K562 (cell line): ENCODE data around the gene ZCCHC17. TPM values are rescaled to one million over a fixed set of nuclear protein-coding genes. Genes with fewer than 3 reads are reported as not detected.

ENCODE experiments used
- ATAC-seq: fragments of 200-7000 bp; cut with Tn5 transposase; 3 replicates; pipeline ENCODE4 v1.9.1; 2020; ENCODE audit warnings: moderate library complexity
- BruUV-seq: library from RNA; stranded (reverse); fragments of 400-500 nt; replicated peaks from 2 replicates; lab custom pipeline; 2021; lab: Mats Ljungman, UMichigan
- CTCF ChIA-PET: fragments of 300-600 bp; formaldehyde crosslinking; extraction: SDS; loops from one replicate; lab custom pipeline; 2021; ENCODE audit warnings: low intra/inter-chr PET ratio; lab: Yijun Ruan, JAX
- POLR2A ChIA-PET: fragments of 300-600, 350-650 bp; sonication (Branson Sonifier 250); formaldehyde crosslinking; extraction: SDS; loops from one replicate; lab custom pipeline; 2021; ENCODE audit warnings: antibody characterized with exemption, inconsistent platforms; lab: Yijun Ruan, JAX
- DNase-seq, 4 experiments: peaks; one replicate each; pipeline versions ENCODE4 v3.0.0 to v3.0.0-alpha.2; 2011 to 2018; ENCODE audit warnings: low spot score in 3 of 4, mixed read lengths in 3 of 4; ENCODE audit errors: extremely low read depth in 1 of 4
- FAIRE-seq: peaks from 2 replicates; lab custom pipeline; 2011; peaks lifted over from hg19 to GRCh38; lab: Jason Lieb, UNC
- H2AFZ ChIP-seq: 2 replicates; pipeline ENCODE4 v1.6.0; 2011; ENCODE audit warnings: low read depth, low read length, control low read depth, inconsistent platforms
- H3K27ac ChIP-seq: fragments of 200-600 bp; 3 replicates; pipeline ENCODE4 v1.8.0; 2011; ENCODE audit warnings: low read depth, mild to moderate bottlenecking, control low read depth, inconsistent platforms, low read length, moderate library complexity, mixed read lengths; ENCODE audit errors: extremely low read depth
- H3K27me3 ChIP-seq, 2 experiments: fragments of 300-600 bp in 1 of 2; 2 replicates in 1 of 2; 3 replicates in 1 of 2; pipeline versions ENCODE4 v1.6.0 to v1.8.0; 2011; ENCODE audit warnings: inconsistent platforms in 2 of 2, low read length in 2 of 2, mild to moderate bottlenecking in 1 of 2, mixed read lengths in 1 of 2, moderate library complexity in 1 of 2; ENCODE audit not compliant: control insufficient read depth in 2 of 2, insufficient read depth in 2 of 2
- H3K36me3 ChIP-seq: fragments of 300-600 bp; 3 replicates; pipeline ENCODE4 v1.8.0; 2011; ENCODE audit warnings: mild to moderate bottlenecking, low read length, inconsistent platforms; ENCODE audit not compliant: control insufficient read depth, insufficient read depth
- H3K4me1 ChIP-seq, 2 experiments: fragments of 200-600 bp in 1 of 2; replicated peaks in 1 of 2; 2 replicates in 1 of 2; 3 replicates in 1 of 2; pipeline versions ENCODE4 v1.5.1 to v1.8.0; 2011; ENCODE audit warnings: inconsistent platforms in 2 of 2, low read length in 2 of 2, mild to moderate bottlenecking in 1 of 2, mixed read lengths in 1 of 2, moderate library complexity in 1 of 2; ENCODE audit not compliant: control insufficient read depth in 2 of 2, insufficient read depth in 2 of 2
- H3K4me2 ChIP-seq: 2 replicates; pipeline ENCODE4 v1.6.1; 2011; ENCODE audit warnings: low read length, control low read depth, inconsistent platforms, mixed read lengths; ENCODE audit not compliant: insufficient read depth
- H3K4me3 ChIP-seq: fragments of 200-600 bp; sonication (generic), shearing (Covaris generic); 2 replicates; pipeline ENCODE4 v1.5.1; 2016; ENCODE audit warnings: control low read depth, inconsistent platforms
- H3K79me2 ChIP-seq: fragments of 200-600 bp; 3 replicates; pipeline ENCODE4 v1.8.0; 2011; ENCODE audit warnings: low read length, inconsistent platforms; ENCODE audit not compliant: control insufficient read depth, insufficient read depth
- H3K9ac ChIP-seq, 2 experiments: 2 replicates each; pipeline versions ENCODE4 v1.6.0 to v1.6.1; 2011; ENCODE audit warnings: low read depth in 2 of 2, low read length in 2 of 2, control low read depth in 1 of 2, inconsistent platforms in 1 of 2, mild to moderate bottlenecking in 1 of 2, mixed read lengths in 1 of 2; ENCODE audit not compliant: insufficient read depth in 1 of 2
- H3K9me1 ChIP-seq: one replicate; pipeline ENCODE4 v1.6.0; 2011; ENCODE audit warnings: inconsistent platforms, mild to moderate bottlenecking, low read length, moderate library complexity; ENCODE audit not compliant: control insufficient read depth, insufficient read depth
- H3K9me3 ChIP-seq: replicated peaks from 2 replicates; pipeline ENCODE4 v1.5.1; 2011; ENCODE audit warnings: low read depth, low read length, inconsistent platforms; ENCODE audit not compliant: control insufficient read depth, insufficient read depth
- H4K20me1 ChIP-seq: replicated peaks from 2 replicates; pipeline ENCODE4 v1.6.1; 2011; ENCODE audit warnings: low read length, inconsistent platforms, mixed read lengths; ENCODE audit not compliant: control insufficient read depth, insufficient read depth
- ATF2 ChIP-seq: sonication (generic); formaldehyde crosslinking; IDR thresholded peaks from 2 replicates; pipeline ENCODE4 v1.8.1; 2022; ENCODE audit warnings: missing genetic modification reagents
- ATF4 ChIP-seq: fragments of 450-650 bp; formaldehyde crosslinking; IDR thresholded peaks from 2 replicates; pipeline ENCODE4 v1.4.0; 2022; ENCODE audit warnings: mild to moderate bottlenecking, moderate library complexity
- CXXC5 ChIP-seq: fragments of 250-450 bp; sonication (Bioruptor Pico); IDR thresholded peaks from 2 replicates; pipeline ENCODE4 v1.8.0; 2022; ENCODE audit warnings: inconsistent platforms, mild to moderate bottlenecking, moderate library complexity
- ELF1 ChIP-seq: fragments of 200-800 bp; sonication (Bioruptor generic); IDR thresholded peaks from 2 replicates; pipeline ENCODE4 v1.6.1; 2016; ENCODE audit warnings: missing genetic modification characterization, missing compliant biosample characterization
- HDAC3 ChIP-seq: fragments of 450-650 bp; IDR thresholded peaks from 2 replicates; pipeline ENCODE4 v1.6.1; 2018; ENCODE audit warnings: borderline replicate concordance, mild to moderate bottlenecking, moderate library complexity; ENCODE audit not compliant: partially characterized antibody
- HES1 ChIP-seq: fragments of 450-650 bp; IDR thresholded peaks from 2 replicates; pipeline ENCODE4 v1.6.1; 2016; ENCODE audit warnings: low read depth, mild to moderate bottlenecking, moderate library complexity
- HNRNPLL ChIP-seq: fragments of 200-400 bp; formaldehyde crosslinking; IDR thresholded peaks from 2 replicates; pipeline ENCODE4 v1.6.1; 2017; ENCODE audit warnings: low read length, low read depth, mild to moderate bottlenecking; ENCODE audit not compliant: poor library complexity, severe bottlenecking
- NRF1 ChIP-seq, 2 experiments: fragments of 450-650 bp; IDR thresholded peaks in 1 of 2; conservative IDR thresholded peaks in 1 of 2; 2 replicates each; pipeline ENCODE4 v1.6.1; 2014; ENCODE audit warnings: mild to moderate bottlenecking in 2 of 2
- STAG1 ChIP-seq: sonication (generic); formaldehyde crosslinking; IDR thresholded peaks from 2 replicates; pipeline ENCODE4 v1.5.0; 2020; ENCODE audit warnings: missing genetic modification reagents, borderline replicate concordance
- ZBTB26 ChIP-seq: fragments of 450-650 bp; formaldehyde crosslinking; IDR thresholded peaks from 2 replicates; pipeline ENCODE4 v1.4.0; 2022; ENCODE audit warnings: missing genetic modification characterization
- ZFP91 ChIP-seq: sonication (generic); formaldehyde crosslinking; IDR thresholded peaks from 2 replicates; pipeline ENCODE4 v1.8.0; 2022; ENCODE audit warnings: mild to moderate bottlenecking, missing genetic modification reagents
- ZKSCAN8 ChIP-seq: fragments of 200-800 bp; sonication (Bioruptor generic); IDR thresholded peaks from 2 replicates; pipeline ENCODE4 v1.6.1; 2016; ENCODE audit warnings: missing genetic modification characterization, missing compliant biosample characterization
- ZNF668 ChIP-seq: fragments of 250-450 bp; sonication (Bioruptor Pico); IDR thresholded peaks from 2 replicates; pipeline ENCODE4 v1.8.0; 2022; ENCODE audit warnings: mild to moderate bottlenecking, inconsistent platforms
- WGBS: fragments of 100-300 bp; shearing (Covaris generic); methylation state at CpG from one replicate; pipeline ENCODE4 v1.1.6; 2016; ENCODE audit warnings: low coverage, mixed read lengths; ENCODE audit not compliant: insufficient coverage; ENCODE audit errors: missing lambda C conversion rate; 5-methylcytosine and 5-hydroxymethylcytosine counted together
- in situ Hi-C: fragments of 300-500 bp; cut with MboI; formaldehyde crosslinking; loops from 4 replicates; pipeline ENCODE4 v1.15.0; 2018; ENCODE audit warnings: inconsistent platforms, mixed read lengths
- intact Hi-C: fragments of 100-400 bp; cut with micrococcal nuclease; formaldehyde crosslinking; loops from 2 replicates; pipeline ENCODE4 v1.14.2; 2022
- polyA plus RNA-seq, 8 experiments: library from polyadenylated mRNA; depleted of rRNA in 4 of 8; stranded (reverse) in 5 of 8; unstranded in 3 of 8; fragments of >200 nt; fragmentation: Nextera tagmentation in 2 of 8; fragmentation: Illumina TruSeq in 1 of 8; extraction: Ambion mirVana in 2 of 8; extraction: Trizol in 1 of 8; gene quantifications; 2 replicates each; pipeline versions ENCODE4 v1.2.1 to v1.2.3, GENCODE V29; 2011 to 2014; ENCODE audit warnings: inconsistent platforms in 1 of 8, missing spikeins in 1 of 8
- total RNA-seq, 7 experiments: library from RNA; depleted of rRNA in 6 of 7; stranded (reverse); fragments of >200 nt in 6 of 7; fragmentation: Illumina TruSeq in 2 of 7; extraction: Trizol in 2 of 7; gene quantifications; 2 replicates each; pipeline versions ENCODE4 v1.2.1 to v1.2.3, GENCODE V29; 2011 to 2021; ENCODE audit warnings: low replicate concordance in 1 of 7

The ZCCHC17 gene
- total and polyA plus RNA-seq, 9 of the 15 experiments (the other 6 are each of a cell fraction or from before 2014, with no cell fraction given) = 46.9 to 150 (median 74.7) TPM

GRCh38 chr1:31394584-31395193, 97.9 kb downstream of the ZCCHC17 start:
- Histone ChIP-seq H3K9me1 (no peaks in the 10 kb centered on the region), H3K27me3 (peaks cover 2 to 16% of the 10 kb centered on the region in 2 experiments; a peak in 3 of 5 replicates), H3K36me3 (no peaks in the 10 kb centered on the region), H3K27ac (no peak overlapping the region), H3K9ac (peak overlapping the region; percentile 4 to 85; a peak in 3 of 4 replicates), H3K79me2 (no peaks in the 10 kb centered on the region), H3K4me2 (peak overlapping the region; percentile 83), H2AFZ (peak overlapping the region; percentile 86), H3K4me1 (peaks cover 8 to 12% of the 10 kb centered on the region in 2 experiments; a peak in 4 of 5 replicates), H3K9me3 (no peaks in the 10 kb centered on the region), H3K4me3 (peak overlapping the region; percentile 33), H4K20me1 (0 out of 2 replicates have a peak, but pooled peaks cover 15% of the 10 kb centered on the region)
- WGBS = 2% methylated on average over 30 of the region's 36 CpGs
- in situ Hi-C loops (no loop called here), intact Hi-C loops (loop anchor here (10.0 kb wide), 1 partner anchor 210 kb away; no protein-coding TSS in a partner anchor)
- peak; percentile 92 for FAIRE-seq
- peak; percentile 97 for ATAC-seq
- peak; percentile 86 to 88 (median 87) for DNase-seq
- ChIA-PET CTCF (interaction anchor here (0.8 to 4.2 kb wide), 4 partner anchors 20 to 212 kb away, joined by 3 to 52 read pairs (median 12); no protein-coding TSS in a partner anchor), POLR2A (interaction anchor here (0.6 to 1.3 kb wide), 12 partner anchors 9 to 1360 kb away, joined by 3 to 6 read pairs (median 3); partner anchors contain the start of gene FABP3)
- BruUV-seq = no TSS peak
- no peak for TF ChIP-seq ZKSCAN8 (CRISPR knock-in tag)
- TF ChIP-seq ZNF668 (CRISPR knock-in tag) = 0 out of 2 replicates have a peak, but pooled peaks have one; percentile 18
- TF ChIP-seq HDAC3 = no peak
- TF ChIP-seq ATF2 (CRISPR knock-in tag) = no peak
- no peak for TF ChIP-seq ZFP91 (CRISPR knock-in tag)
- no peak for TF ChIP-seq ATF4
- no peak; the same call in 1 of the 2 replicates for TF ChIP-seq CXXC5 (CRISPR knock-in tag)
- no peak for TF ChIP-seq ZBTB26 (CRISPR knock-in tag)
- TF ChIP-seq NRF1 (conservative IDR thresholded peaks at IDR 0.05 in 1 of 2, IDR thresholded peaks at IDR 0.05 in 1 of 2) = peak; percentile 16 to 17; a peak in 1 of 4 replicates
- peak; percentile 49; the same call in 1 of the 2 replicates for TF ChIP-seq STAG1 (CRISPR knock-in tag)
- 0 out of 2 replicates have a peak, but pooled peaks have one; percentile 35 for TF ChIP-seq ELF1 (tag)
- peak; percentile 47 for TF ChIP-seq HNRNPLL
- TF ChIP-seq HES1 = no peak
